GM19455 (cell line): ENCODE measurements around the gene SNX2.
"Not testable (repeated sequence)": the region's sequence is repeated elsewhere in the genome, so short reads cannot be mapped to it uniquely, and the experiment has no call there.

ENCODE experiments used
- ATAC-seq: cut with Tn5 transposase; IDR thresholded peaks from one replicate; pipeline ENCODE4 v1.9.1; 2021; ENCODE audit not compliant: unreplicated experiment

SNX2 gene

GRCh38 chr5:122774861-122775549, at the start of gene SNX2:
SNX2 (plus strand) TSS chr5:122775080; CDS start chr5:122775104, 24 bp downstream.
- peak; percentile 92 for ATAC-seq

GRCh38 chr5:122727112-122727541, 47.8 kb upstream of the SNX2 start:
- no peak for ATAC-seq

- ATAC-seq: no peak
Measured at GRCh38 chr5:122730037-122730436, 44.8 kb upstream of the SNX2 start.

- no peak for ATAC-seq
Measured at GRCh38 chr5:122730456-122730855, 44.4 kb upstream of the SNX2 start.

GRCh38 chr5:122736086-122736845, 38.6 kb upstream of the SNX2 start:
- no peak for ATAC-seq

- no peak for ATAC-seq
Measured at GRCh38 chr5:122738088-122738487, 36.8 kb upstream of the SNX2 start.

GRCh38 chr5:122741681-122742080, 33.2 kb upstream of the SNX2 start:
- ATAC-seq: no peak

GRCh38 chr5:122743261-122743660, 31.6 kb upstream of the SNX2 start:
- ATAC-seq: no peak

- ATAC-seq: no peak
Measured at GRCh38 chr5:122745597-122745996, 29.3 kb upstream of the SNX2 start.

- ATAC-seq: no peak
Measured at GRCh38 chr5:122749886-122750285, 25.0 kb upstream of the SNX2 start.

GRCh38 chr5:122751293-122751782, 23.5 kb upstream of the SNX2 start:
- ATAC-seq: no peak

GRCh38 chr5:122753500-122753899, 21.4 kb upstream of the SNX2 start:
- ATAC-seq: no peak

GRCh38 chr5:122755783-122756182, 19.1 kb upstream of the SNX2 start:
- ATAC-seq: no peak

- ATAC-seq: peak; percentile 75
Measured at GRCh38 chr5:122756264-122756911, 18.5 kb upstream of the SNX2 start.

- ATAC-seq: no peak
Measured at GRCh38 chr5:122757285-122757684, 17.6 kb upstream of the SNX2 start.

- no peak for ATAC-seq
Measured at GRCh38 chr5:122759241-122760070, 15.4 kb upstream of the SNX2 start.

GRCh38 chr5:122760236-122760635, 14.6 kb upstream of the SNX2 start:
- no peak for ATAC-seq

GRCh38 chr5:122761115-122761514, 13.8 kb upstream of the SNX2 start:
- ATAC-seq: no peak

GRCh38 chr5:122761896-122762295, 13.0 kb upstream of the SNX2 start:
- not testable (repeated sequence) for ATAC-seq

GRCh38 chr5:122766130-122766529, 8.8 kb upstream of the SNX2 start:
- ATAC-seq: no peak

- no peak for ATAC-seq
Measured at GRCh38 chr5:122770477-122770876, 4.4 kb upstream of the SNX2 start.
